NT2/D1 (cell line): ENCODE data around the gene CRACDL.
"Not testable (repeated sequence)": the region's sequence is repeated elsewhere in the genome, so short reads cannot be mapped to it uniquely, and the experiment has no call there.

ENCODE experiments used
- DNase-seq: peaks from one replicate; pipeline ENCODE4 v3.0.0-alpha.2; 2011; ENCODE audit warnings: low read depth, low spot score
- H3K27me3 ChIP-seq: 2 replicates; pipeline ENCODE4 v1.6.0; 2011; ENCODE audit warnings: mild to moderate bottlenecking; ENCODE audit not compliant: insufficient read length, insufficient read depth
- H3K36me3 ChIP-seq: 2 replicates; pipeline ENCODE4 v1.6.1; 2011; ENCODE audit warnings: mild to moderate bottlenecking, low read length, mixed read lengths; ENCODE audit not compliant: insufficient read depth, insufficient read length
- H3K4me1 ChIP-seq: 2 replicates; pipeline ENCODE4 v1.5.1; 2011; ENCODE audit not compliant: insufficient read depth, insufficient read length
- H3K4me3 ChIP-seq: 2 replicates; pipeline ENCODE4 v1.5.1; 2011; ENCODE audit warnings: low read depth; ENCODE audit not compliant: insufficient read length
- H3K9ac ChIP-seq: 2 replicates; pipeline ENCODE4 v1.6.0; 2011; ENCODE audit warnings: low read depth; ENCODE audit not compliant: insufficient read length
- H3K9me3 ChIP-seq: 2 replicates; pipeline ENCODE4 v1.5.1; 2011; ENCODE audit warnings: mild to moderate bottlenecking, low read length; ENCODE audit not compliant: insufficient read depth
- SUZ12 ChIP-seq: IDR thresholded peaks from 2 replicates; pipeline ENCODE4 v1.6.1; 2011; ENCODE audit not compliant: insufficient read length, insufficient read depth; ENCODE audit errors: extremely low read depth
- YY1 ChIP-seq: IDR thresholded peaks from 2 replicates; pipeline ENCODE4 v1.6.1; 2011; ENCODE audit not compliant: insufficient read length, insufficient read depth
- ZNF274 ChIP-seq: IDR thresholded peaks from 2 replicates; pipeline ENCODE4 v1.6.1; 2011; ENCODE audit warnings: mild to moderate bottlenecking, low read depth, low read length

Gene CRACDL

DNA sequence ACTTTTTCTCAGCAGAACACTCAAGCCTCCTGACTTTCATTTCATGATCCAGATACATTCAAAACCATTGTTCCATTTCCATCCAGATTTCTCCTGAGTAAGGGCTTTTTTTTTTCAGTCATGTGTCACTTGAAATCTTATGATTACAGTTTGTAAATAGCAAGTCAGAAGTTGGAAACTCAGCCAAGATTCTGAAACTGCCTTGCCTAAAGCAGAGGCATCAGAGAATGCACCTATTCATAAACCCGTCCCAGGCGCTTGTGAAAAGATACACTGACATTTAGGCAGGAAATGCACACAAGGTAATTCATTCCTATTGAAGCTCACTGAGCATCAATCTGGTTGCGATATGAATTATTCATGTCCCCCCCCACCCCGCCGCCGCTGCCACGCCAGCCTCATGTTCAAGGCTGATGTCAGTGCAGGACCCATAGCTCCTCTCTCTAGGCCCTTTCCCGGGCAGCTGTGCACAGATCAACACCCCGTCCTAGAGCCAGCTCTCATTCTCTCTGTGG is 174.7 kb downstream of the CRACDL start:
- Histone ChIP-seq H3K9me3 (no peaks in the 10 kb centered on the region), H3K4me3 (no peak overlapping the region), H3K36me3 (no peaks in the 10 kb centered on the region), H3K9ac (no peak overlapping the region), H3K27me3 (no peaks in the 10 kb centered on the region), H3K4me1 (no peaks in the 10 kb centered on the region)
- TF ChIP-seq ZNF274 (no peak), SUZ12 (no peak), YY1 (no peak)
- no peak for DNase-seq

DNA sequence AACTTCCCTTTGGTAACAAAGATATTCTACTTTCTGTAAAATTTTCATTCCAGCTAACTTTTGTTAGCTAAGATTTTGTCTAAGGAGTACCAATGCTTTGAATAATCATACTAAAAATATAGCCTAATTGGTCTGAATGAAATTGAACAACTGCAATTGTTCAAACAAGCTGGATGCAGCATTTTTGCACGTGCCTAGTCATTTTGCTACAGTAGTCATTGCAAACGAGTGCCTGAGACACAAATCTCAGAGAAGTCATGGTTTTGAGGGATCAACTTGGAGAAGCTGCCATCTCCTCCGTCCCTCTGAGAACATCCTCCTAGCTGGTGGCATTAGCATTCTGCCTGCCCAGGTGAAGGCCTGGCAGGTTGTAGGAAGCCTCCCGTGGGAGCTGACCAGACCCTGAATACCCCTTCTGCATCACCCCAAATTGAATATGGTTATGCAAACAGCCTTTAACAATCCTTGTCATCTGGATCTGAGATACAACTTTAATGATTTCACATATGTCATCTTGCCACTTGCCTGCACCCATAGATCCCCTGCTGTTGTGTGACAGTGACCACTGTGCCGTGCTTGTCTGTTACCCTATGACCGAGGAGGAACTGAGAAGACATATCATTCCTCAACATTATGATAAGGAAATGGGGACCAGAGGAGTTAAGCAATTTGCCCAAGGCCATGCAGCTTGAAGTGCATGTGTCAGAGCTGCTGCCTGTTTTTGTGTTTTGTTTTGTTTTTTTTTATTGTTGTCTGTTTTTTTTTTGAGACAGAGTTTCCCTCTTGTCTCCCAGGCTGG is 176.0 kb downstream of the CRACDL start:
- no peak overlapping the region for H3K9ac ChIP-seq
- no peak for DNase-seq
- H3K4me3 ChIP-seq, result no peak overlapping the region
- TF ChIP-seq SUZ12 (no peak), YY1 (no peak), ZNF274 (no peak)
- H3K9me3 ChIP-seq, result no peaks in the 10 kb centered on the region
- H3K4me1 ChIP-seq, result no peaks in the 10 kb centered on the region
- no peaks in the 10 kb centered on the region for H3K36me3 ChIP-seq
- H3K27me3 ChIP-seq, result no peaks in the 10 kb centered on the region

DNA sequence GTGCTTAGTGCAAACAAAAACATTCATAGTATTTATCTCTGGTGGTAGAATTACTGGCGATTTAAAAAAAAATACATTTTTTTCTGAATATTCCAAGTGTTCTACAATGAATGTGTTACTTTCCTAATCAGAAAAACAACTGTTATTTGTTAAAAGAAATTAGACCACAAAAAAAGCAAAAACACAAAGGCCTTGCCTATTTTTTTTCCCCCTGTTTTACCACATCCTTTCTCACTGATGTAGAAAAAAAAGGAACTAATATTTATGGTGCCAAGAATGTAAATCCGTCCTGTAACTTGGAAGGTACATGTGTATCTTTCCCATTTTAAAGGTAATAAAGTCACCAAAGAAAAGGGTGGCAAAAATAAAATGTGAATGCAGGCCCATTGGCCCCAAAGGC is 176.7 kb downstream of the CRACDL start:
- TF ChIP-seq ZNF274 (no peak), SUZ12 (no peak), YY1 (no peak)
- Histone ChIP-seq H3K9me3 (no peaks in the 10 kb centered on the region), H3K36me3 (no peaks in the 10 kb centered on the region), H3K4me1 (no peaks in the 10 kb centered on the region), H3K4me3 (no peak overlapping the region), H3K9ac (no peak overlapping the region), H3K27me3 (no peaks in the 10 kb centered on the region)
- no peak for DNase-seq

DNA sequence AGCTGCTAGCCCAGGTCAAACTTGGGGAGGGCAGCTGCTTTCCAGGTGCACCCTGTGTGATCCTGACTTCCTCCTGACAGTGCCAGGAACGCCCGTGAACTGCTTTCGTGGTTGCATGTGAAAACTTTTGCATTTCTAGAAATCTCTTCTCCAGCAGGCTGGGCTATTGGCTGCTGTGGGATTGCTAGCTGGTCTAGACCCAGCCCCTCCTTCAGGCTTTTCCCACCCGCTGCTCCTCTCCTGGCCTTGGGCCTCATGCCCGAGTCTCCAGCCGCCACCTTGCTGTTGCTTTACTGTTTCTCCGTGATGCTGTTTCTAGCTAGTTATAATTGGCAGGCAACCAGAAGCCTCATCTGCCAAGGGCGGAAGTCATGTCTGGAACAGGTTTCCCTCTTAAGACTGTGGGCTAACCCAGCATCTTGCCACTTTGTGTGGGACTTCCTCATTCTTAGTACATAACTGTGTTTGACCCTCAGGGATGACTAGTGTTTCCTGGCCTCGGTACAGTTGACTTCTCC is 178.1 kb downstream of the CRACDL start:
- Histone ChIP-seq H3K4me3 (no peak overlapping the region), H3K4me1 (no peaks in the 10 kb centered on the region), H3K9me3 (no peaks in the 10 kb centered on the region), H3K9ac (no peak overlapping the region), H3K27me3 (no peaks in the 10 kb centered on the region), H3K36me3 (no peaks in the 10 kb centered on the region)
- TF ChIP-seq SUZ12, result no peak
- TF ChIP-seq YY1, result no peak
- no peak for TF ChIP-seq ZNF274
- no peak for DNase-seq

DNA sequence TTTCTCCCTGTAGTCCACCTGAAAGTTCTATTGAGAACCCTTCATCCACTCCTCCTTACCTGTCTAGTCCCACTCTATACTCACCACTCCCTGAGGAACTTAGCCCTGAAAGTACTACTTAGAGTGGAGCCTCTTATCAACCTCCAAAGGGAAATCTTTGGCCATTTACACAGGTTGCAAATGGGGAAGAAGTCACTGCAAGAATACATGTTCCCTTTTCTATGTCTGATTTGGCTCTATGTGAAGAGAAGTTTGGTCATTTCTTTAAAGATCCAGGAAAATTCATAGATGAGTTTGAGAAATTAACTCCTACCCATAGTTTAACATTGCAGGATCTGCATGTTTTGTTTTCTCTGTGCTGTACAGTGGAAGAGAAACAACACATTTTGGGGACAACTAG is 182.2 kb downstream of the CRACDL start:
- DNase-seq, result no peak
- H3K4me3 ChIP-seq, result no peak overlapping the region
- no peak overlapping the region for H3K9ac ChIP-seq
- no peaks in the 10 kb centered on the region for H3K36me3 ChIP-seq
- no peaks in the 10 kb centered on the region for H3K27me3 ChIP-seq
- H3K4me1 ChIP-seq, result no peaks in the 10 kb centered on the region
- TF ChIP-seq YY1, result no peak
- TF ChIP-seq SUZ12, result no peak
- no peaks in the 10 kb centered on the region for H3K9me3 ChIP-seq

DNA sequence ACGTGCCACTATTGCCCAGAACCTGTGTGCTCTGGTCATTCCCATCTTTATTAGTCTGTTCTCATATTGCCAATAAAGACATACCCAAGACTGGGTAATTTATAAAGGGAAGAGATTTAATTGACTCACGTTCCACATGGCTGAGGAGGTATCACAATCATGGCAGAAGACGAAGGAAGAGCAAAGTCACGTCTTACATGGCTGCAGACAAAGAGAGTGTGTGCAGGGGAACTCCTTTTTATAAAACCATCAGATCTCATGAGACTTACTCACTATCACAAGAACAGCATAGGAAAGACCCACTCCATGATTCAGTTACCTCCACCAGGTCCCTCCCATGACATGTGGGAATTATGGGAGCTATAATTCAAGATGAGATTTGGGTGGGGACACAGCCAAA is 183.3 kb downstream of the CRACDL start:
- H3K27me3 ChIP-seq, H3K4me3 ChIP-seq: not testable (repeated sequence)

DNA sequence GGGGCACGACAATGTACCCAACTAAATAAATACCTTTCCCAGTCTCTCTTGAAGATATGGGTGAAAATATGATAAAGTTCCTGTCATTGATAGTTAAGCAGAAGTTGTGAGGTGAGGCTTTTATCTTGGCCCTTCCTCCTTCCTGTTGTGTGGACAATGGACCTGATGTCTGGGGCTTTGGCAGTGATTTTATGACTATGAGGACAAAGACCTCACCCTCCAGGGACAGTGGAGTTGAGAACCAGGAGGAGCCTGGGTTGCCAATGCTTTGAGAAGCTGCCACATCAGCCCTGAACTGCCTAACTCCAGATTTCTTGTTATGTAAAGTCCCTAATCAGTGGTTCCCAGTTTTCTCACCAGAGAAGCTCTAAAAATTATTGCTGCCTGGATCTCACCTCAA is 184.3 kb downstream of the CRACDL start:
- H3K9me3 ChIP-seq, result no peaks in the 10 kb centered on the region
- no peak overlapping the region for H3K4me3 ChIP-seq
- TF ChIP-seq ZNF274, result no peak
- TF ChIP-seq SUZ12, result no peak
- no peak for TF ChIP-seq YY1
- H3K9ac ChIP-seq, result no peak overlapping the region
- no peaks in the 10 kb centered on the region for H3K36me3 ChIP-seq
- H3K27me3 ChIP-seq, result no peaks in the 10 kb centered on the region
- peaks cover 7% of the 10 kb centered on the region for H3K4me1 ChIP-seq
- DNase-seq, result no peak

More for the DNA sequence above, 183.3 kb downstream of the CRACDL start:
- not testable (repeated sequence) for H3K9ac ChIP-seq, DNase-seq, H3K4me1 ChIP-seq, H3K36me3 ChIP-seq, H3K9me3 ChIP-seq
